DLD1 (cell line): ENCODE results near the gene SCFD2.
"Not testable (repeated sequence)": the region's sequence is repeated elsewhere in the genome, so short reads cannot be mapped to it uniquely, and the experiment has no call there.

Experiments
- in situ Hi-C: cut with HindIII; loops from 2 replicates; pipeline ENCODE4 v1.10.0; 2017; ENCODE audit warnings: low sequenced_read_pairs

The SCFD2 gene

DNA sequence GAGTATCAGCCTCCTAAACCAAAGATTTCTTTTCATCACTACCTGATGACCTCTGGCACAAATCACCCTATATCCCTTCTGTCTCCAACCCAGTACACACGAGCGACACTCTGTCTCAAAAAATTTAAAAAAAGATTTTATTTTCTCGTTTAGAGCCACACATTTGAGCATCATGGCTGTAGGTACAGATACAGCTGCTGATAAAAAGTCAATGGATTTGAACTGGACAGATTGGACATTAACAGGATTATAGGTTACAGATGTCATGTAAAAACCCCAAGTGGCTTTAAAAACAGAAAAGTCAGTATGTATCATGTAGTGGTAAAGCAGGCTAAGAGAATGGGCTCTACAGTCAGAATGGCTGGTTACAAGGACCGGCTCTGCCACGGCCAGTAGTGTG, 171.1 kb downstream of the SCFD2 start:
- in situ Hi-C loops, result no loop called here

DNA sequence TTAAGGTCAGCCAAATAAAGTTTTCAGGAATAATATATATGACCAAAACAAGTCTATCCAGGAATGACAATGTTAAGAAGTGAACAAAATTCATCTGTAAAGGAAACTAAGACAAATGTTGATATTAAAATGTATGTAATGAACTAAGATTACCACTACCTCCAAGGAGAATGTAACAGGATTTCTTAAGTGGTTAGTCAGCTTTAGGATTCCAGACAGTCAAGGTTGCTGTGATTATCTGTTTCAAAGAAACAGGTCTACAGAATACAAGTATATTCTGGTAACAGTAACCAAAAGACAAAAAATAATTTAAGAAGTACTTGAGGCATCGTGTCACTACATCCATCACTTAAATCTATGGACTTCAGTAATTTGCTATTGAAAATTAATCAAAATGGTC, 172.8 kb downstream of the SCFD2 start:
- in situ Hi-C loops, result no loop called here

DNA sequence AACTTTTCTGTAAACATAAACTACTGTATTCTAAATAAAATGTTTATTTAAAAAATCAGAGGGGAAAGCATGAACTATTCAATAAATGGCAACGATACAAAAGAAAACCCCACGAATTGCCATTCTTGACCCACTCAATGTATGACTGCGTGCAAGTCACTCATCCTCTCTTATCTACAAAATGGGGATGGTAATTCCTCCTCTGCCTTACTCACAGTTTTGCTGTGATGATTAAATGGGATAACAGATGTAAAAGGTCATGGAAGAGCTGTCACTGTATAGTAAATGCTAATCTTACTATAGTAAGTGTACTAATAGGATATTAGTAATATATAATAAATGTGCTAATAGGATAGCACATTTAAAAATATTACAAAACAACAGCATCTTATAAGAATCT, 173.4 kb downstream of the SCFD2 start:
- in situ Hi-C loops, result no loop called here

DNA sequence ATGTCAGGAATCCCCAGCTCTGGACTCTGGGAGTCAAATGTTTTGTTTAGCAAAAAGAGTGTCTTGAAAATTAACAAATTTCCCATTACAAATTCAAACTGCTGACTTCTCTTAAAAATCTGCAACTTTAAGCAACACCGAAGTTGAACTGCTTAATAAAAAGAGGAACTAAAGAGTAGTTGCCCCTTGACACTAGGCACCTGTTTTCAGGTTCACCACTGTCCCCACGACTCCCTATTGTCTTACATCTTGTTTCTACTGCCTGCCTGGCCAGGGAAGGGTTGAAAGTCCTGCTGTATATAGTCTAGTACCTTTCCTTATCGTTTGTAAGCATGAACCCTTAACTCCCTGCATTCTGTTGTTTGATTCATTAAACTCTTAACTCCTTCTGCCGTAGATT, 173.9 kb downstream of the SCFD2 start:
- in situ Hi-C loops, result no loop called here

DNA sequence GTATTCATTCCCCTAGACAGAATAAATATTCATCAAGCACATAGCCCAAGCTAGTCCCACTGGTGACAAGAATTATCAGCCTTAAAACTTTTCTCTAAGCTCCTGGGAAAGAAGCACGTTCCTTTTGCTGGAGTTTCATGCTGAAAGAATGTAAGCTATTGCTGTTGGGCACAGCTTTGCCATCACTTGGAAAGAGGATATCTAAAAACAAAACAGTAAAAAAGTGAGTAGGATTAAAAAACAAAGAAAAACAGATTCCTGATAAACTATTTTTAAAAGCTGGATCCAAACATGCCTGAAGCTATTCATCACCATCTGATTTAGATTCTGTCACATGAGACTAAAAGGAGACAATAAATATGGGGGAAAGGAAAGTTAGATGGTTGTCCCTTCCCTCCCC, 176.8 kb downstream of the SCFD2 start:
- in situ Hi-C loops, result no loop called here

DNA sequence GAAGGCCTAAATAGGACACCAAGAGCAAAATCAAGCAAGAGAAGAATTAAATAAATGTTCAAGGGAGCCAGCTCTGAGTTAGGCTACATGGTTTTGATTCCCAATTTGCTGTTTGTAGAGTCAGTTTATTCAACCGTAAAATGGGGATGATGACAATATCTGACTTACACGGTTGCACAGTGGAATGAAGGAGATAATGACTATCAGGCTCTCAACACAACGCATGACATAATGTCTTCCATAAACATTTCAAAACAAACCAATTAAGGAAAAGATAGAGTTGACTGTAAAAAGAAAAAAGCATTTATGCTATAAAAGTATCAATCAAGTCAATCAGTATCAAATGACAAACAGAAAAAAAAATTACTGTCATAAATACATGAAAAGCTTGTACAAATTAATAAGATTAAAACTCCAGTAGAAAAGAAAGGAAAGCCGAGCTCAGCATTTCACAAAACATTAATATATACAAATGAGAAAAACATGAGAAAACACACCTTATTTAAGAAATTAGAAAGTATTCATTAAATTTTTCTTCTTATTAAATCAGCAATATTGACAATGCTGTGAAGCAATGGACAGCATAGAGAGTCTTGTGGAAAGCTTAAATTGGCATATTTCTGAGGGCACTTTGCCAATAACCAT, 179.0 kb downstream of the SCFD2 start:
- in situ Hi-C loops, result no loop called here

DNA sequence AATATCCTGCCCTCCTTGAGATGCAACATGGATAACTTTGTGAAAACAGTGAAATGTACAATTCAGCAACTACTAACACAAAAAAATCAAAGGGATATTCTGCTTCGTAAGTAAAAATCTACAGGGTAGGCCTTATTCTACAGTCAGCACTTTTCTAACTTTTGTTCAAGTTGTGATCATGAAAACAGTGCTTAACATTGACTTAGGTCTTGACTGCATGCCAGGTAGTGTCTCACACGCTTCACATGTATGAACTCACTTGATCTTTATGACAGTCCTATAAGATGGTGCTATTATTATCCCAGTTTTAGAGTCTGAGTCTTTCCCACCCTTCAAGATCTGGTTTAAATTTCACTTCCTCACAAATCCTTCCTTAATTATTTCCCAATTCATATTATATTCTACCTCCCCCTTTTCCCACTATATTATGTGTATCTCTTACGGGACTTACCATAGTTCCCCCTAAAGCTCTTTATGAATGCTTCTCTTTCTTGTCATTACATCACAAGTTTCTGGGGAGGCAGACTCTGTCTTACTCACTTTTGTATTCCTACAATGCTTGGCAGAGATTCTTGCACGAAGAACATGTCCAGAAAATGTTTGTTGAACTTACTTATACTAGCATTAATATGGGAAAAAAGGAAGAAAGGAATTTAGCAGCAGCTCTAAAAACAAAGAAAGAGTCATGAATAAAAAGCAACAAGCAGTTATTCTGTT, 179.8 kb downstream of the SCFD2 start:
- in situ Hi-C loops, result no loop called here

DNA sequence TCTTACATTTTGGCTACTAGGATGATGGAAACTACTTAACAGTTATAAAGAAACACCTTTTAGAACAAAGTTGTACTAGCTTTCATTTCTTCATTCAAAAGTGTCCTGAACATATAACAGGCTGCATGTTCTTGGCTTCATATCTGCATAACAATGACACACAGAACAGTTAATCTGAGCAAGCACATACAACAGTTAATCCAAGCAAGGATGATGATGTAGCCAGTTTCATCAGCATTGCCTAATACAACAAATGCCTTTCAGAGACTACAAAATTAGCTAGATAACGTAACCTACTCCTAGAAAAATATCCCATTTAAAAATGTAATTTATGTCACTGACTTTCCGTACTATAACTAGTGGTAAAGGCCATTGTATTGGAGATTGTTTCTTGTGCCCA, 182.1 kb downstream of the SCFD2 start:
- in situ Hi-C loops, result no loop called here

DNA sequence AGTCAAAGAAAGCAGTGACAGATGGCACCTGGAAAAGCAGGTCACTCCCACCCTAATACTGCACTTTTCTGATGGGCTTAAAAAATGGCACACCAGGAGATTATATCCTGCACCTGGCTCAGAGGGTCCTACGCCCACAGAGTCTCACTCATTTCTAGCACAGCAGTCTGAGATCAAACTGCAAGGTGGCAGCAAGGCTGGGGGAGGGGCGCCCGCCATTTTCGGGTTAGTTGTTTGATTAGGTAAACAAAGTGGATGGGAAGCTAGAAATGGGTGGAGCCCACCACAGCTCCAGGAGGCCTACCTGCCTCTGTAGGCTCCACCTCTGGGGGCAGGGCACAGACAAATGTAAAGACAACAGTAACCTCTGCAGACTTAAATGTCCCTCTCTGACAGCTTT, 188.1 kb downstream of the SCFD2 start:
- in situ Hi-C loops, result not testable (repeated sequence)

DNA sequence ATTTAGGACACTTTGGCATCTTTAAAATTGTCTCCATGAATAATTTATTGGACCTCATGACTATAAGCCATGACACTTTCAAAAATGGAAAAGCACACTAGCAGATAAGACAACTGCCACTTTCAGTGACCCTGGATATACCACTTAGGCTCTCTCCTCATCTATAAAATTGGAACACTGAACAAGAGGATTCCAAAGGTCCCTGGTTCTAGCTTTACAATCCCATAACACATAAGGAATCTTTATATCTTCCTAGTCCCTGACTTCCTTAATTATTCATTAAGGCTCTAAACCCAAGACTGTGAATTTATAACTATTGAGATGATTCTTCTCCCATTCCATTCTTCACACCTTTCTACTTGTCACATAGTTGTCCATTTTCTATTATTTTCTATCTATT, 190.2 kb downstream of the SCFD2 start:
- in situ Hi-C loops, result no loop called here

DNA sequence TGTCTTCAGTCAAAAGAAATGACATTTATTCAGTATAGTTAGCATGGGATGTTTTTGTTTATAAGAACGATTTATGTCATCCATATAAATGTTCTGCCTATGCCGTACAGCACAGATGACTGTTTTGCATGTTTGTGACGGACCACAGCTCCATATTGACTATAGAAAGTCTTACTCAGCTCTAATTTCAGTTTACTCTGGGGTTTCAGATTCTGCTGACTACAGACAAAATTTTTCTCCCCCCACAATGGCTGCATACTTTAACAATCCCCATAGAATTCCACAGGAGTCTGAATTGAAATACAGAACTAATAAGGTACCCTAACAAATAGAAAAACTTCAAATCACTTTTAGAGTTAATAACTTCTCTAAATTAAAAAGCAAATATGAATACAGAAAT, 191.0 kb downstream of the SCFD2 start:
- in situ Hi-C loops, result no loop called here

DNA sequence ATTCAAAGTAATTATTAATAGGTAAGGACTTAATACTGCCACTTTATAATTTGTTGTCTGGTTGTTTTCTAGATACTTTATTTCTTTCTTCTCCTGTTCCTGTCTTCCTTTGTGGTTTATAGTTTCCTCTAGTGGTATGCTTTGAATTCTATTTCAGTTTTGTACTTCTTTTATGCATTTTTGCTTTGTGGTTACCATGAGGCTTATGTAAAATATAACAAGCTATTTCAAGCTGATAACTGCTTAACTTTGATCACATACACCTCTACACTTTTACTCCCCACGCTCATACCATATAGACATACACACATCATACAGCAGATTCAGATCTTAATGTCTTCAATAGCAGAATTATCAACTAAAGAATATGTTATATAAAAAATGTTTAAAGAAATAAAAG, 192.3 kb downstream of the SCFD2 start:
- in situ Hi-C loops, result no loop called here

DNA sequence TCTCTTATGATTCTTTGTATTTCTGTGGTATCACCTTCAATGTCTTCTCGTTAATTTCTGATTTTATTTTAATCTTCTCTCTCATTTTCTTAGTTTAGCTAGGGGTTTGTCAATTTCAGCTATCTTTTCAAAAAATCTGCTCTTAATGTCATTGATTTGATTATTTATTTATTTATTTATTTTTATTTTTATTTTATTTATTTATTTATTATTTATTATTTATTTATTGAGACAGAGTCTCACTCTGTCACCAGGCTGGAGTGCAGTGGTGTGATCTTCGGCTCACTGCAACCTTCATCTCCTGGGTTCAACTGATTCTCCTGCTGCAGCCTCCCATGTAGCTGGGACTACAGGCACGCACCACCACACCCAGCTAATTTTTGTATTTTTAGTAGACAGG, 194.1 kb downstream of the SCFD2 start:
- in situ Hi-C loops, result no loop called here

DNA sequence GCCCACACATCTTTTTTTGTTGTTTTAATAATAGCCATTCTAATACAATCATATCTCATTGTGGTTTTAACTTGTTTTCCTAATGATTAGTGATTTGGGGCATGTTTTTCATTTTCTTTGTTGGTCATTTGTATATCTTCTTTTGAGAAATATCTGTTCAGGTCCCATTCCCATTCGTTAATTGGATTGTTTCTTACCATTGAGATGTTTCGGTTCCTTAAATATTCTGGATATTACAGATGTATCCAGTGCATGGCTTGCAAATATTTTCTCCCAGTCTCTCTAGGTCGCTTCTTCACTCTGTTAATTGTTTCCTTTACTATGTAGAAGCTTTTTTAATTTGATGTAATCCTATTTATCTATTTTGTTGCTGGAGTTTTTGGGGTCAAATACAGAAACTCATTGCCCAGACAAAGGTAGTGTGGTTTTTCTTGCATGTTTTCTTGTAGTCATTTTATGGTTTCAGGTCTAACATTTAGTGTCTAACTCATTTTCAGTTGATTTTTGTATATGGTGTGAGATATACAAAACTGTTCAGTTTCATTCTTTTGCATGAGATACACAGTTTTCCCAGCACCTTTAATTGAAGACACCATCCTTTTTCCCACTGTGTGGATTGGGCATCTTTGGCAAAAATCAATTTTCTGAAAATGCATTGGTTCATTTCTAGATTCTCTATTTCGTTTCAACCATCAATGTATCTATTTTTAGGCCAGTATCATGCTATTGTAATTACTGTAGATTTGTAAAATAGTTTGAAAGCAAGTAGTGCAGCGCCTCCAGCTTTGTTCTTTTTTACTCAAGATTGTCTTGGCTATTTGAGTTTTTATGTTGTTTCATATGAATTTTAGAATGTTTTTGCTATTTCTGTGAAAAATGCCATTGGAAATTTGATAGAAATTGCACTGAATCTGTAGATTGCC, 195.9 kb downstream of the SCFD2 start:
- in situ Hi-C loops, result no loop called here

DNA sequence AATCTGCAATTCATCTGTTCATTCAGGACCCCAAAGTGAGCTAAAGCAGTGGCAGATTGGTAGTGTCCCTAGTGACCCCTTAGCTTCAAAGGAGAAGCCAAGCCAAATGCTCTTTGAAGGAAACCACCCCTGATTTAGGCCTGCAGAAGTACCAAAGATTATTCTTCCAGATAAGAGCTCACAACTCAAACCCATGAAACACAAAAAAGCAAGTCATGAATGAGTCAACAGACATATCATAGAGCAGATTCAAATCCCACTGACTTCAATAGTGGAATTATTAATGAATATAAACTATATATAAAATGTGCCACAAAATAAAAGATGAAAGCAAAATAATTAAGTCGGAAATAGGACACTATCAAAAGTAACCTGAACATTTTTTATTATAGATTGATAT, 197.6 kb downstream of the SCFD2 start:
- in situ Hi-C loops, result no loop called here

DNA sequence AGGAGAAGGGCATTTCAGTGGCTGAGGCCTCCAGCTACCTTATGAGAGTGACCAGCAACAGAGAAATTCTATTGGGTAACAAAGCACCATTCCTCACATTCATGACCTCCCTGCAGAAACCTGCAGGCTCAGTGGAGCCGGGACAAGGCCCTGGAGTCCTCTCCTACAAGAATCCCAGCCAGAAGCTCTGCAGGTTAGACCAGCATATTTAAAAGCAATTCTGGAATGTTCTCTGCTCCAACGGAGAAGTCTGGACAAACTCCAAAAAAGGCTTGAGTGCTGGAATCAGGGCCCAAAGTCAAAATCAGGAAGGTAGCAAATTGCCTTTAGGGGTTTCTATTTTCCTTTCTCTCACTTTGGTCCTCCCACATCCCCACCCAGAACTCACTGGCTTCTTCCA, 202.9 kb downstream of the SCFD2 start:
- in situ Hi-C loops, result no loop called here

DNA sequence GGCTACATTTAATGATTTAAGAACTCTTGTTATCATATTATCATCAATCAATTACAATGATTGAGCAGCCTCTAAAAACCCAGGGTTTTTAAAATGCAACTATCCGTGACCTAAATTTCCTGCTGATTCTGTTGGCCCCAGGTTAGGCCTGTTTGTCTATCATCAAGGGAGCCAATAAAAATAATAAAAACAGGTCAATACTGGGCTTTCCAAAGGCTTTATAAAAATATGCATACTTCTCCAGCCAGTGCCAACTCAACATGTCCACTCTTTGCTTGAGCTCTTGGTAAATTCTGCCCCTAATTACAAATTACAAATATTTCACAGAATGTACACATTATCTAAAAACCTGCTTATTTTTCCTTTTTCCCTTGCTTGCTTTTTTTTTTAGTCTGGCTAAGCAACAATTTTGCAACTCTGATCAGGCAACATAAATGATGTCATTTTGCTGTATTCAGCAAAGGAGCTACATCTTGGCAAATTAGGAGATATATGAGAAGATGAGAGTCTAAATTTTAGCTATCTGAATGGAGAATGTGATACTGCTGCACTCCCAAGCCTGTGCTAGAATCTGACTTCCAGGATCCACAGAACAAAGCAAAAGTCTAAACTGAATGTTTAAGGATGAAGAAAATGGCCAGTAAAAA, 204.0 kb downstream of the SCFD2 start:
- in situ Hi-C loops, result no loop called here

DNA sequence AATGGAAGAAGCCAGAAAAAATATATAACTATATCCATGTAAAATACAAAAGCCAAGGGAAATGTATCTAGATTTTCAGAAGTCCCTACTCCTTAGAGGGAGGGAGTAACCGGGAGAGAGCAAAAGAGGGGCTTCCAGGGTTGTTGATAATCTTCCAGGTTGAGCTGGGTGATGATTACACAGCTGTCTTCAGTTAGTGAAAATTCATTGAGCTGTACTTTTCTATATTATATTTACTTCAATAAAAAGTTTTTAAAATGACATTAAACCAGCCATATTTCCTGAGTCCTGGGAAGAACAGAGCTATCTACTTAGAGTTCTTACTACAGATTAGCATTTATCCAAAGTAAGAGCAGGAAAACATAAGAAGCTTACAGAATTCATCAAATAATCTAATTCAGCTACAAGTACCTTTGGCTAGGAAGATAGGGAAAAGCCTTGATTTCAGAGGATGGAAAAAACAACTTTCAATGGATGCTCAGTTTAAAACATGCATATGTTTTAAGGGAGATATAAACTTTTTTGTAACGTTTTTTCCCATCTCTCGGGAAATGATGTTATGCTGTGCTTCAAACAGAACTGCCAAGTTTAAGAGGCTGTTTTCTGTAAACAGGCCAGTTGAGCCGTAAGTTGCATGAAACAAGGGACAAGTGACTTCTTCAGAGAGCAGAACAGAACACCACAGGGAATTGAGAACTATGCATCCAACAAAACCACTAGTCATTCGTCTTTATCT, 204.6 kb downstream of the SCFD2 start:
- in situ Hi-C loops, result no loop called here

DNA sequence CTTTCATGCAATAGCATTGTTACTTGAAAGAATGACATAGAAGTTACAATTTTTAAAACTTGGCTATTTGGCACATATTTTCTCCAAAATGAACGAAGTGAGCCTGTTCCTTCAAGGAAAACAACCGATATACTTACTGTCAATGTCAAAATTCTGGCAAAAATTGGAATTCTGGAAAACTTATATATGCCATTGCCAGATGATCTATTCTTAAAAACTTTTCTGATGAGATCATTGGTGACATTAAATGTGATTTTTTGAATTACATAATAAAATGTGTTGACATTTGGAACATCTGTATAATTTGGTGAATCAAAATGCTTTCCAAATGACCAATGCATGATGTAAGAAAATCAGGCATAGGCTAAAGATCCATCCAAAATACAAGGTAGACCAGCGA, 209.0 kb downstream of the SCFD2 start:
- in situ Hi-C loops, result no loop called here

DNA sequence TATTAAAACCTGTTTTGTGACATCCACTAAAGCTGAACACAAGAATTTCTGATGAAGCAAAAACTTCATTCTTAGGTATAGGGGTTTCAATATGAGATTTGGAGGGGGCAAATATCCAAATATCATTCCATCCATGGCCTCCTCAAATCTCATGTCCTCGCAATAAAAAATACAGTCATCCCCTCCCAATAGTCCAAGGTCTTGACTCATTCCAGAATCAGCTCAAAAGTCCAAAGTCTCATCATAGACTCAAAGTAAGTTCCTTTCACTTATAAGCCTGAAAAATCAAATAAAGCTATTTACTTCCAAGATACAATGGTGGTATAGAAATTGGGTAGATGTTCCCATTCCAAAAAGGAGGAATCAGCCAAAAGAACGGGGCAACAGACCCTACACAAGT, 213.4 kb downstream of the SCFD2 start:
- in situ Hi-C loops, result no loop called here

DNA sequence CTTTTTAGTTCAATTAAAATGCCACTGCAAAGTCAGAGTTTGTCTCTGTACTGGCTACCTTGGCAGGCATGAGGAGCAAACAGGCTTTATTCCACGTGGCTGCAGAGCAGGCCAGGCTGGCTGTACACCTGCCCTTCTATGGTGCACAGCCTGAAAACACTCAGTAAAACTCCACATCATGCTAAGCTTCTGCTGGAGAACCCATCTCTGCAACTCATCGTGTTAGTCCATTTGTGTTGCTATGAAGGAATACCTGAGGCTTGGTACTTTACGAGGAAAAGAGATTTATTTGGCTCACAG, 214.4 kb downstream of the SCFD2 start:
- in situ Hi-C loops, result no loop called here
